SK-N-SH (cell line): Measurements from ENCODE around the gene UVRAG. TPM values are rescaled to one million over a fixed set of nuclear protein-coding genes. Genes with fewer than 3 reads are reported as not detected.

Source experiments
- CTCF ChIA-PET: fragments of 300-600, 350-600 bp; formaldehyde crosslinking; extraction: SDS; loops from one replicate; lab custom pipeline; 2021; lab: Yijun Ruan, JAX
- POLR2A ChIA-PET: fragments of 350-600 bp; sonication (Branson Sonifier 250); formaldehyde crosslinking; extraction: SDS; loops from one replicate; lab custom pipeline; 2020; ENCODE audit warnings: antibody characterized with exemption, inconsistent platforms; lab: Yijun Ruan, JAX
- DNase-seq: peaks from one replicate; pipeline ENCODE4 v3.0.0; 2012
- H2AFZ ChIP-seq: fragments of 200-600 bp; sonication (generic); 2 replicates; pipeline ENCODE4 v1.8.1; 2016; ENCODE audit warnings: antibody characterized with exemption, mild to moderate bottlenecking, low read depth
- H3F3A ChIP-seq: fragments of 200-600 bp; sonication (generic); replicated peaks from 2 replicates; pipeline ENCODE3; 2016; ENCODE audit warnings: antibody characterized with exemption, mild to moderate bottlenecking; ENCODE audit not compliant: insufficient read depth
- H3K27ac ChIP-seq, 2 experiments: fragments of 200-500 bp in 1 of 2; fragments of 200-600 bp in 1 of 2; sonication (Bioruptor generic) in 1 of 2; sonication (generic), shearing (Covaris generic) in 1 of 2; 2 replicates each; pipeline versions ENCODE4 v1.5.1 to v1.6.1; 2014 to 2016; ENCODE audit warnings: low read depth in 2 of 2, inconsistent platforms in 1 of 2, low read length in 1 of 2, mild to moderate bottlenecking in 1 of 2, mixed read lengths in 1 of 2
- H3K27me3 ChIP-seq: fragments of 200-600 bp; sonication (generic), shearing (Covaris generic); 2 replicates; pipeline ENCODE4 v1.6.1; 2016; ENCODE audit warnings: mixed run types; ENCODE audit not compliant: insufficient read depth
- H3K36me3 ChIP-seq, 2 experiments: fragments of 200-500 bp in 1 of 2; fragments of 200-600 bp in 1 of 2; sonication (Bioruptor generic) in 1 of 2; sonication (generic) in 1 of 2; replicated peaks in 1 of 2; 2 replicates each; pipeline versions ENCODE3 to v1.5.1; 2014 to 2016; ENCODE audit warnings: low read length in 1 of 2, mild to moderate bottlenecking in 1 of 2; ENCODE audit not compliant: insufficient read depth in 2 of 2, control insufficient read depth in 1 of 2
- H3K4me1 ChIP-seq, 2 experiments: fragments of 200-500 bp in 1 of 2; fragments of 200-600 bp in 1 of 2; sonication (Bioruptor generic) in 1 of 2; sonication (generic), shearing (Covaris generic) in 1 of 2; 2 replicates each; pipeline versions ENCODE4 v1.5.1 to v1.6.1; 2014 to 2016; ENCODE audit warnings: low read depth in 1 of 2, low read length in 1 of 2, mixed run types in 1 of 2; ENCODE audit not compliant: insufficient read depth in 2 of 2, control insufficient read depth in 1 of 2
- H3K4me2 ChIP-seq: fragments of 200-600 bp; sonication (generic), shearing (Covaris generic); 2 replicates; pipeline ENCODE4 v1.6.1; 2017; ENCODE audit warnings: mixed run types
- H3K4me3 ChIP-seq, 2 experiments: fragments of 200-500 bp in 1 of 2; fragments of 200-600 bp in 1 of 2; sonication (Bioruptor generic) in 1 of 2; sonication (generic), shearing (Covaris generic) in 1 of 2; 2 replicates each; pipeline versions ENCODE4 v1.5.1 to v1.8.1; 2014 to 2016; ENCODE audit warnings: low read depth in 2 of 2, inconsistent platforms in 1 of 2, low read length in 1 of 2, mild to moderate bottlenecking in 1 of 2, mixed read lengths in 1 of 2, moderate library complexity in 1 of 2
- H3K79me2 ChIP-seq: fragments of 200-600 bp; sonication (generic); 2 replicates; pipeline ENCODE4 v1.8.1; 2017; ENCODE audit warnings: mild to moderate bottlenecking; ENCODE audit not compliant: insufficient read depth
- H3K9ac ChIP-seq: fragments of 200-600 bp; sonication (generic); 2 replicates; pipeline ENCODE4 v1.6.1; 2017; ENCODE audit warnings: mixed run types
- H3K9me2 ChIP-seq: fragments of 200-600 bp; sonication (generic); 2 replicates; pipeline ENCODE4 v1.6.1; 2017; ENCODE audit warnings: mixed run types
- H3K9me3 ChIP-seq: fragments of 200-600 bp; sonication (generic); 2 replicates; pipeline ENCODE4 v1.6.1; 2017; ENCODE audit warnings: mixed run types, mild to moderate bottlenecking, moderate library complexity
- H4K20me1 ChIP-seq: fragments of 200-600 bp; sonication (generic); 2 replicates; pipeline ENCODE4 v1.6.1; 2017; ENCODE audit warnings: mild to moderate bottlenecking, mixed run types; ENCODE audit not compliant: insufficient read depth
- EZH2phosphoT487 ChIP-seq: fragments of 200-600 bp; sonication (generic); IDR thresholded peaks from 2 replicates; pipeline ENCODE4 v1.6.1; 2017; ENCODE audit warnings: low read depth, mixed run types, mild to moderate bottlenecking, antibody characterized with exemption, moderate library complexity, borderline replicate concordance
- FOSL2 ChIP-seq: IDR thresholded peaks from 2 replicates; pipeline ENCODE4 v1.4.0; 2012; ENCODE audit warnings: low read depth, mild to moderate bottlenecking, moderate library complexity, borderline replicate concordance
- FOXJ3 ChIP-seq: sonication (generic); formaldehyde crosslinking; IDR thresholded peaks from 2 replicates; pipeline ENCODE4 v1.5.1; 2020; ENCODE audit warnings: mild to moderate bottlenecking, missing genetic modification reagents
- FOXM1 ChIP-seq: IDR thresholded peaks from 2 replicates; pipeline ENCODE4 v1.4.0; 2012; ENCODE audit warnings: low read depth, mild to moderate bottlenecking
- IRF3 ChIP-seq: fragments of 150-350 bp; IDR thresholded peaks from 2 replicates; pipeline ENCODE4 v1.6.1; 2016; ENCODE audit warnings: mild to moderate bottlenecking, low read depth, low read length
- JUND ChIP-seq: IDR thresholded peaks from 2 replicates; pipeline ENCODE4 v1.4.0; 2012
- MAX ChIP-seq: IDR thresholded peaks from 2 replicates; pipeline ENCODE4 v1.4.0; 2012; ENCODE audit warnings: low read depth
- MEF2A ChIP-seq: IDR thresholded peaks from 2 replicates; pipeline ENCODE4 v1.4.0; 2012; ENCODE audit warnings: low read depth, borderline replicate concordance
- MXI1 ChIP-seq: IDR thresholded peaks from 2 replicates; pipeline ENCODE4 v1.6.1; 2012; ENCODE audit warnings: mild to moderate bottlenecking, low read depth, low read length, improper control_type of control experiment
- NRF1 ChIP-seq: IDR thresholded peaks from 2 replicates; pipeline ENCODE4 v1.6.1; 2012; ENCODE audit warnings: low read depth, mild to moderate bottlenecking, low read length
- POLR2AphosphoS5 ChIP-seq: IDR thresholded peaks from 2 replicates; pipeline ENCODE4 v1.6.1; 2012; ENCODE audit warnings: low read depth, low read length
- RCOR1 ChIP-seq: fragments of 150-350 bp; IDR thresholded peaks from 2 replicates; pipeline ENCODE4 v1.6.1; 2017; ENCODE audit warnings: antibody characterized with exemption, low read length
- SIN3A ChIP-seq: IDR thresholded peaks from 2 replicates; pipeline ENCODE4 v1.6.1; 2012; ENCODE audit warnings: low read depth, mild to moderate bottlenecking, low read length, moderate library complexity, borderline replicate concordance
- TAF1 ChIP-seq: IDR thresholded peaks from 2 replicates; pipeline ENCODE4 v1.6.1; 2012; ENCODE audit warnings: low read depth, mild to moderate bottlenecking, low read length, moderate library complexity, borderline replicate concordance
- TCF12 ChIP-seq: IDR thresholded peaks from 2 replicates; pipeline ENCODE4 v1.4.0; 2012
- TEAD4 ChIP-seq: IDR thresholded peaks from 2 replicates; pipeline ENCODE4 v1.4.0; 2012; ENCODE audit warnings: mild to moderate bottlenecking, borderline replicate concordance; ENCODE audit not compliant: insufficient read depth
- USF1 ChIP-seq: IDR thresholded peaks from 2 replicates; pipeline ENCODE4 v1.4.0; 2012; ENCODE audit warnings: low read depth, borderline replicate concordance
- YY1 ChIP-seq: IDR thresholded peaks from 2 replicates; pipeline ENCODE4 v1.4.0; 2012; ENCODE audit warnings: low read depth, mild to moderate bottlenecking
- ZBTB33 ChIP-seq: IDR thresholded peaks from 2 replicates; pipeline ENCODE4 v1.4.0; 2012; ENCODE audit warnings: low read depth, borderline replicate concordance
- WGBS: methylation state at CpG from one replicate; pipeline ENCODE4 v1.1.6; 2017; ENCODE audit warnings: low lambda C conversion rate; 5-methylcytosine and 5-hydroxymethylcytosine counted together
- polyA plus RNA-seq, 3 experiments: library from polyadenylated mRNA; depleted of rRNA; stranded (reverse); fragments of >200 nt; gene quantifications; 2 replicates each; pipeline ENCODE4 v1.2.3, GENCODE V29; 2012

UVRAG gene
- polyA plus RNA-seq, 1 of the 3 experiments (the other 2 are of a cell fraction) = 5.8 TPM

DNA sequence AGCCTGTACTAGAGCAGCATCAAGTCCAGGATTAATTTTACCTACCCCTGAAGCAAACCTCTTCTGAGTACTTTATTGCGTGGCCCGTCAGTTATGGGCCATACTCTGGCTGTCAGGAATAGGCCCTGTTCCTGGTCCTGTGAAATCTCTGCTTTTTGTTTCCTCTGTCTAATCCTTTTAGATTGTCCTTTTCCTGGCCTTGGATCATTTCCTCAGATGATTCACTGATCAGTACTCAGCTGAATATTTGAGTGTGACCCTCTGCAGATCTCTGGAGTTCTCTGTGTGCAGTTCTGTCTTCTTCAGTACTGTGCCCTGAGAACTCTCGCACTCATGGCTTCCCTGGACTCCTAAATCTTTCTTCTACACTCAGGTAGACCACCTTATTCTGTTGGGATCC lies 123.5 kb downstream of the UVRAG start (continued):
- TF ChIP-seq ZBTB33 (no peak), JUND (0 out of 2 replicates have a peak, but pooled peaks have one; percentile 13), TCF12 (peak; percentile 71), MAX (no peak), TEAD4 (no peak), RCOR1 (no peak), MEF2A (no peak), YY1 (no peak), MXI1 (no peak)

DNA sequence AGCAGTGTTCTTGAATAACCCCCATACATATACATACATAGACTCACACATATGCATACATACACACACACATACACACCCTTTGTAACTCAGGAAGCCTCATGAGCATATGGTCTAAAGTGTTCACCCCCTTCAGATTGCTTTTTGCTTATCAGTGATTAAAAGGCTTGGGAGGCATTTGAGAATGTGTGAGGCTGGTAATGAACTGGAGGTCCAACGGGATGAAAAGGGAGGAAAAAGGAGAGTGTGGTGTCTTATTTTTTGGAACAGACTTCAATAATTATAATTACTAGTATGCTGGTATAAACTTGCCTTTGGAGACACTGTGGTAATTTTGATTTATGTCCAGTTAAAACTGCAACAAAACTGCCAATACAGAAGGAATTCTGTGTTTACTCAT lies 124.5 kb downstream of the UVRAG start:
- H4K20me1 ChIP-seq = no peaks in the 10 kb centered on the region
- H2AFZ ChIP-seq = no peak overlapping the region
- H3K4me3 ChIP-seq = no peak overlapping the region
- H3K79me2 ChIP-seq = no peaks in the 10 kb centered on the region
- 89% methylated on average over 1 of the region's 1 CpG for WGBS
- no peaks in the 10 kb centered on the region for H3K36me3 ChIP-seq
- H3K9me2 ChIP-seq = no peaks in the 10 kb centered on the region
- TF ChIP-seq YY1 (no peak), MEF2A (no peak), TAF1 (no peak), SIN3A (no peak), USF1 (no peak), EZH2phosphoT487 (no peak), FOSL2 (no peak), TEAD4 (no peak), POLR2AphosphoS5 (no peak), IRF3 (no peak), FOXJ3 (CRISPR knock-in tag) (no peak), ZBTB33 (no peak), RCOR1 (no peak), FOXM1 (no peak), NRF1 (no peak)
- H3K4me1 ChIP-seq = peaks cover 2 to 17% of the 10 kb centered on the region in 2 experiments
- H3K9ac ChIP-seq = no peak overlapping the region
- H3K27ac ChIP-seq = no peak overlapping the region
- CTCF ChIA-PET = no interaction called here
- peaks cover 5% of the 10 kb centered on the region for H3F3A ChIP-seq
- no peak overlapping the region for H3K4me2 ChIP-seq
- no peak for DNase-seq
- no peaks in the 10 kb centered on the region for H3K9me3 ChIP-seq
- POLR2A ChIA-PET = no interaction called here
- no peaks in the 10 kb centered on the region for H3K27me3 ChIP-seq
